HG02885 (cell line): Measurements from ENCODE around the gene PTPN2.

Experiments
- ATAC-seq: cut with Tn5 transposase; IDR thresholded peaks from one replicate; pipeline ENCODE4 v1.9.1; 2021; ENCODE audit warnings: mild to moderate bottlenecking; ENCODE audit not compliant: unreplicated experiment, poor library complexity

PTPN2 gene

DNA sequence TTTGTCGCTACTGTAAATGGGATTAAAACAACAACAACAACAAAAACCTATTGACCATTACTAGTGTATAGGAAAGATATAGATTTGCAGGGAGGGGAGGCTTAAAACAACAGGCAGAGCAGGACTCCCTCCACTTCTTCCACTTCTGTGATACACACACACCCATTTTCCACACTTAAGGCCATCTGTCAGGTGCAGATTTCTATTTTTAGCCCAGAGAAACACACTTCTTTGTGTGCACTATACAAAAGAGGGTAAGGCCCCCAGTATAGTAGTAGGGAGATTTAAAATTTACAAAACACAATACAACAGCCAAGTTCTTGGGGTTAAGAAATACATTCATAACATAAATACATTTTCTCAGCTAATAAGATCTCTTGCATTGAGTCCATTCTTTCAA, 22.4 kb downstream of the PTPN2 start:
- ATAC-seq = no peak

DNA sequence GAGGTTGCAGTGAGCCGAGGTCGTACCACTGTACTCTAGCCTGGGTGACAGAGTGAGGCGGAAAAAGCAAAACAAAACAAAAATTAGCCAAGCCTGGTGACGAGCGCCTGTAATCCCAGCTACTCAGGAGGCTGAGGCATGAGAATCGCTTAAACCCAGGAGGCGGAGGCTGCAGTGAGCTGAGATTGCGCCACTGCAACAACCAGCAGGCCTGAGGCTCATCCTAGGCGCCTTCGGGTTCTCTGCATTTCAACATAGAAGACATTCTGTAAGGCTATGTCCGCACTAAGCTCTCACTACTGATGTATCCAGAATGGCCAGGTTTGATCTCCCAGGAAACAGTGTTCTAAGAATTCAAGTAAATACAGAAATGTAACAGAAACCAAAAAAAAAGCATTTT, 23.5 kb downstream of the PTPN2 start:
- ATAC-seq = no peak

DNA sequence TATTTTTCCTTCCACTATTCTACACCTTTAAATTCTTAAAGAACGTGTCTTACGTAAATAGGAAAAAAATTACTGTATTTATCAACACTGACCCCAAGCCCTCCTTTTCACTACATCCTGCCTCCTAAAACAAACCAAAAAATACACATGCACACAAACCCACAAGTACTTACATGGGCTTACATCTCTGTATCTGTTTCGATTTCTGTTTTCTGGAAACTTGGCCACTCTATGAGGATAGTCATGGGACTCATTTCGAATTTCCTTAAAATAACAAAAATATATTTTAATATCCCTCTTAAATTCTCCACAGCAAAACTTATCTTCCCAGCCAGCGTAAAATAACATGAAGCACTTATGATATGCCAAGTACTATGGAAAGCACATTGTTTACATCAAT, 25.0 kb downstream of the PTPN2 start:
- ATAC-seq = no peak

DNA sequence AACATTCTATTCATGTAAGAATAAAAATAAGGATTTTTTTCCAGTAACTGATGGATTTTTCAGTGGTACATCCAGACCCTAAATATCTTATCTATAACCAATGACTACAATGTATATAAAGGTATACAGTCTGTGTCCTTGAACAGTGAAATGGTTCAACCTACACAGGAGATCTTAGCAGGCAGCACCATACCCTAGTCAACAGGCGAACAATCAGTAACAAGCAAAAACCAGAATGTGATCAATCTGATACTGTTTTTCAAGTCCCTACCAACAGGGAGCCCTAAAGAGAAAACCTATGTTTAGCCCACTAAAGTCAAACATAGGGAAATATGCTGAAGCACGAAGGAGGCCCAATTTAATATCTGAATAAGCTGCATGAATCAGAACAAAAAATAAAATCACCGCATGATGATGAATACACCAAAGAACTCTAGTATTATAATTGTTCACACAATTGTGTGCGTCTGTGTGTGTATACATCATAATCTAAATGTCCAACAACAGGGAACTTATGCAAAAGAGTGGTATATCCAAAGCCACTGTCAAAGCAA, 26.0 kb downstream of the PTPN2 start:
- ATAC-seq = no peak

DNA sequence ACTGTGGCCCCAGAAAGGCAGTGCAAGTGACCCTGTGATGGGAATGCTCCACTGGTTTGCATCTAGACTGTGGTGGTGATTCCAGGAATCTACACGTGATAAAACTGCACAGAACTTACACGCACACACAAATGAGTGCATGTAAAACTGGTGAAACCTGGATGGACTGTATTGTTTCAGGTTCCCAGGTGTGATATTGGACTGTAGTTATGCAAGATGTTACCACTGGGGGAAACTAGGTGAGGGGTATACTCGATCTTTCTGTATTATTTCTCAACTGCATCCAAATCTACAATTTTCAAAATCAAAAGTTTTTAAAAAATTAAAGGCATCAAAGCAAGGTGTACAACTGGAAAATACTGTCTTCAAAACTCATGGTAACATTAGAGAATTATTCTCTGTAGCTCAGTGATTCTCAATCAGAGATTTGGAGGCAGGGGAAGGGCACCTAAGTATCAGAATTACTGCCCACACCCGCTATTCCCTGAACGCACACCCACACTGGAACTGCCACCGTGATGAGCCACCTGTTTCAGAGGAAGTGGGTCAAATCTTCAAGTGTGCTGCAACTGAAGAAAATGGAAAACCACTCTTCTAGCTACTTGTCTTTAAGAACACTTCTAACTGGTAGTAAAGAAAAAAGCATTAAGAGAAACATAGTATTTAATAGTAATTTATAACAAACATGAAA, 26.7 kb downstream of the PTPN2 start:
- no peak for ATAC-seq

DNA sequence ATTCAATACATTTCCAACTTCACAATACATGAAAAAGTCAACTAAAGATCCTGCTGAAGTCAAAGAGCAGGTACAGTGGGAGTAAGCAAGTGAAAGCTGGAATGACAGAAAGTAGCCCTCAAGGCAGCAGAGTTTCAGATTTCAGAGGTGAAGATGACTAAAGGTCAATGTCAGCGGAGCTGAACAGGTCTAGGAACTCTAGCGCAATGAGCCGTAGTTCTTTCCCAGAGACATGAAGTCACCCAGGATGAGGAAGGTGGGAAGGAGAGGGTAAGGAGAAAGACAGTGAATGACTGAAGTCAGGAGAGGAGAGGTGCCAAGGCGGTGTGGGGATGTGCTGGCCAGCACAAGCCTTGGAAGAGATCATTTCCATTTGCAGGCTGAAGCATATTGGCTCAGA, 28.1 kb downstream of the PTPN2 start:
- ATAC-seq = no peak

DNA sequence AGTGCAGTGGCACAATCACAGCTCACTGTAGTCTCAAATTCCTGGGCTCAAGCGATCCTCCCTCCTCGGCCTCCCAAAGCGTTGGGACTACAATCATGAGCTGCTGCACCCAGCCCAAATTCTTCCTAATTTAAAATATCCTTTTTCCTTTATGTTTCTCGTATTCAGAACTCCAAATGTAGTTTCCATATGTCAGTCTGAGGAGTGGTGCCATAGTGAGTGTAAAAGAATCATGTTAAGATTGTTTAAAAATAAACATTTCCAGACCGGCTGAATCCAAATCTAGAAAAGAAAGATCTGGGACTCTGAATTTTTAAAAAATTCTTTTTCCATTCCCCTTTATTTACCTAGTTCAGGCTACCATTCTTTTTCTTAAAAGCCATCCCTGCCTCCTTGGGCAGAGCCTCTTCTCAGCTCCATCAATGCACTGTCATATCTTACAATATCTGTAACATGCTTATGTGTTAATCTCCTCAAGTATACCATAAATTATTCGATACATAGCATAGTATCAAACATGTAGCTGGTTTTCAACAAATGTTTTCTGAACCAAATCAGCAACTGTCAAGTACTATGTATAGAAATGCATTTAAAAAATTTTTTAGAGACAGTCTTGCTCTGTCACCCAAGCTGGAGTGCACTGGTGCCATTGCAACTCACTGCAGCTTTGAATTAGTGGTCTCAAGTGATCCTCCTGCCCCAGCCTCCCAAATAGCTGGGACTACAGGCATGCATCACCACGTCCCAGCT, 31.3 kb downstream of the PTPN2 start:
- no peak for ATAC-seq

DNA sequence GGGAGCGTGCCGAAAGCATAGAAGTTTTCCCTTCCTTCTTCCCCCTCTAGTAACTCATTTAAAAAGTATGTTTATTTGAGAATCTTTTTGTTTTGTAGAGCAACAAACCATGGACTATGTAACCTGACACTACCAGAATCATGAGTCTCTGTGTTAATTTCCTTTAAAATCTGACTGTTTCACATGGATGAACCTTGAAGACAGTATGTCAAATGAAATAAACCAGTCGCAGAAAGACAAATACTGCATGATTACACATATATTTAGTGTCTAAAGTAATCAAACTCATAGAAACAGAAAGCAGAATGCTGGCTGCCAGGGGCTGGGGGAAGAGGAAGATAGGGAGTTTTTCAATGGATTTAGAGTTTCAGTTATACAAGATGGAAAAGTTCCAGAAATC, 32.3 kb downstream of the PTPN2 start:
- ATAC-seq = no peak

DNA sequence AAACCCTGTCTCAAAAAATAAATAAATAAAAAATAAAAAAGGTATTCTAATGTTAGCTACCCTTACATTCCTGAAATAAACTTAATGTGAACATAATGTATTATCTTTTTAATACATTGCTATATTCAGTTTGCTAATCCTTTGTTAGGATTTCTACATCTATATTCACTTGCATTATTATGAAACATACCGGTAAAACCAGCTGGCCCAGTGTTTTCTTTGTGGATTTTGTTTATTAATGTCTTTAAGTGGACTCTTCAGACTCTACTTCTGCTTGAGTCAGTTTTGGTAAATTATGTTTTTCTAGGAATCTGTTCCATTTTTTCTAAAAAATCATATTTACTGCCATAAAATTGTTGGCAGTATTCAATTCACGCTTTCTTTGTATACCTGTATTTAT, 34.5 kb downstream of the PTPN2 start:
- no peak for ATAC-seq

DNA sequence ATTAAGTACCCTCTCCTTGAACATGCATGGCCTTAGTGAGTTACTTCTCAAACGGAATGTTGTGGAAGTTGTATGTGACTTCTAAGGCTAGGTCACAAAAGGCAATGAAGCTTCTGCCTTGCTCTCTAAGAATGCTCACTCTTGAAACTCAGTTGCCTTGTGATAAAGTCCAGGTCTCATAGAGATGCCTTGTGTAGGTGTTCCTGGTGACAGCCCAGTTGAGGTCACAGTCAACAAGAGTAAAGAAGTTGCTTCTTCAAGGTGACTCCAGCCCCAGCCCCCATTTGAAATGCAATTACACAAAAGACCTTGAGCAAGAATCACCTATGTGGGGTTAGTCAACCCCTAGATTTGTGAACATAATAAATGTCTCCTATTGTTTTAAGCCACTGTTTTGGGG, 35.6 kb downstream of the PTPN2 start:
- no peak for ATAC-seq

DNA sequence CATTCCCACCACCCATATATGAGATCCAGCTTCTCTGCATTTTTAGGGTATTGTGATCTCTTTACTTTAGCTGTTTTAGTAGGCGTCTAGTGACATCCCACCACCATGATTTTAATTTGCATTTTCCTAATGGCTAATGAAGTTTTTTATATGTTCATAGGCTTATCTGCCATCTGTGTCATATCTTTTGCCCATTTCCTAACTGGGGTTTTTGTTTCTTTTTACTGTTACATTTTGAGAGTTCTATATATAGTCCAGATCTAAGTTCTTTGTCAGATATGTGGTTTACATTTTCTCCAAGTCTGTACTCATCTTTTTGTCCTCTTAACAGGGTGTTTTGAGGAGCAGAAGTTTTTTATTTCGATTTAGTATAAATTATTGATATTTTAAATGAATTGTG, 39.6 kb downstream of the PTPN2 start:
- ATAC-seq = no peak

DNA sequence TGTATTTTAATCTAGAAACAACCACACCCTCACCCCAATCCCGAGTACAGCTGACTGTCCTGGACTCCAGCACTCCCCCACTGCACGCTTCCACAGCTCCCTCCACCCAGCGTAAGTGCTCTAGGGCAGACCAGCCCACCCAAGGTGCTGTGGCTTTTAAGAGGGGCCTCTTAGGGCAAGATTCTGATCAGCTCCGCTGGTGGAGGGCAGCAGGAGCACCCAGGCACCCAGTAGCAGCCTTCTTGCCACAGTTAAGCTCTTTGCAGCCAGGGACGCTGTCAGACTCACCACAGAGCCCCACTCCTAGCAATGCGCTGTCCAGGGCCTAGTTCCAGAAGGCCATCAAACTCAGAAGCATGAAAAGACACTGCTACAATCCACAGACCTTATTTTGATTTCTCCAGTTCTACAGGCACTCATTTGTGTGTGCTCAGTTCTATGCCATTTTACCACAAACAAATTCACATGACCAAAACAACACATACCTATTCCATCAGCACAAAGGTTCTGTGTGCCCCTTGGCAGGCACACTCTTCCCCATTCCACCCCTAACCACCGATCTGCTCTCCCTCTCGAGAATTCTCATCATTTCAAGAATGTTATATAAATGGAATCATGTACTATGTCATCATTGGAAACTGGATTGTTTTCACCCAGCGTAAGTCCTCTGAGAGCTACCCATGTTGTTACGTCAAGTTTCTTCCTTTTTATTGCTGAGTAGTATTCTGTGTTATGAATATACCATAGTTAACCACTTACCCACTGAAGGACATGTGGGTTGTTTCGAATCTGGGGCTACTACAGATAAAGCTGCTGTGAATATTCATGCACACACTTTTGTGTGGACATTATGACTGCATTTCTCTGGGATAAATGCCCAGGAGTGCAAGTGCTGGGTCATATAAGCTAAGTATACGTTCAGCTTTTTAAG, 40.4 kb downstream of the PTPN2 start:
- ATAC-seq = no peak

DNA sequence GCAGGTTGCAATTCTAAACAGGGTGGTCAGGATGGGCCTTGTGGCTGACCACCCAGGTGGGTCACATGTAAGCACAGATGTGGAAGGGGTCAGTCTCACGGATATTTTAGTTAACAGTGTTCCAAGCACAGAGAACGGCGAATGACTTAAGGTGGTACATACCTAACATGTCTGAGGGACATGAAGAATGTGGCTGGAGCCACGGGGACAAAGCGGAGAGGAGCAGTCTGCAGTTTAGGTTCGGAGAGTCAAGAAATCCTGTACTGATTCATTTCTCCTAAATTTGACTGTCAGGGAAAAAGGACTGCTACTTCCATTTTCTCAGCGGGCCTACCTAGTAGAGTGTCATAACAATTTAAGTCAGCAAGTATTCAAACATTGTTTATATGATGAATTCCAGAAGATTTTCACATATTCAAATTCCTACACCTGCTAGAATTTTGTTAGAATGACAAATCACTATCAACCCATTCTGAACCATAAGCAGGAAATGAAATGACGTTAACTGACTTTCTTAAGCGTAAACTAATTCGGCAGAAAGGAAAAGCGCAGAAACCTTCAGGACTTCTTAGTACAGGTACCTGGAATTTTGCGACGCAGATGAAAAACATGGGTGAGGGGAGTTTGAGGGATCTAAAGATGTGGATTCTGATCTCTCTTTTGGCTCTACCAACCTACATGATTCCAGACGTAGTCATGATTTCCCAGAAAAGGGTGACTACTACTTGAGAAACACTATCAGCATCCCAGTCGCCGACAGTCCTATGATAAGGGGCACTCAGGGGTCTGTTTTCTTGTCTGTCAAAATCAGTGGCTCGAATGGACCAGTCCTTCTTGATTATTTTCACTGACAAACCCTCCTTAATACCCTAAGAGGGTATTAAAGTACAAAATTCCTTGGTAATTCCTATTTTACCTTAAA, 41.3 kb downstream of the PTPN2 start:
- no peak for ATAC-seq

DNA sequence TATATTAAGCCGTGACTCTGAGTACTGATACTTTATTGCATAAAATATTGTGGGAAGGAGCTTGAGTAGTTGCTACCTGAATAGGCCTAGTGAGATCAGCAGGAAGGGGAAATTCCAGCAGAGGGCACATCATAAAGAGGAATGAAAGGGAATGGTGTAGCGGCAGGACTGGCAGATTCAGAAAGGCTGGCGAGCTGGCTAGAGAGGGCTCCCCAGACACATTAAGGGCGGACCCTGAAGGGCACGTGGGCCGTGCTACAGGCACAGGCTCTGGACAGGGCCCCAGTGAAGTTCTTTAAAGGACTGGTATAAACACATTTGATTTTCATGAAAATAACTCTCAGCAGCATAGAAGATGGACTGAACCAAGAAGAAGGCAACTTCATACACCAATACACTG, 43.0 kb downstream of the PTPN2 start:
- no peak for ATAC-seq

DNA sequence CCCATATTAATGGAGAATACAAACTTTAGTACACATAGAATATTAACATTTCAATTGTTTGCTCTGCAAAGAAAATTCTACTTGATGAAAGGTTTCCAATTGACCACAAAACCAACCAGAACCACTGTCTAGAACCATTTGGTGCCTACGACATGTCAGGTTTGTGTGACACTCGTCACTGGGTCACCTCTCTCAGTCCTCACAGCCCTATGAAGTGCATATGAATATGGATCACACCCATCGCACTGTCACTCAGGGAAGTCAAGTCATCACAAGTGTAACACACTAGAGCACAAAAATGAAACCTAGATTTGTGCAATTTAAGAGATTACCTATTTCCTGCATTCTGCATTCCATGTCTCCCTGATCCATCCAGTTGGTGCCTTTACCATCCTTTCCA, 43.7 kb downstream of the PTPN2 start:
- no peak for ATAC-seq

DNA sequence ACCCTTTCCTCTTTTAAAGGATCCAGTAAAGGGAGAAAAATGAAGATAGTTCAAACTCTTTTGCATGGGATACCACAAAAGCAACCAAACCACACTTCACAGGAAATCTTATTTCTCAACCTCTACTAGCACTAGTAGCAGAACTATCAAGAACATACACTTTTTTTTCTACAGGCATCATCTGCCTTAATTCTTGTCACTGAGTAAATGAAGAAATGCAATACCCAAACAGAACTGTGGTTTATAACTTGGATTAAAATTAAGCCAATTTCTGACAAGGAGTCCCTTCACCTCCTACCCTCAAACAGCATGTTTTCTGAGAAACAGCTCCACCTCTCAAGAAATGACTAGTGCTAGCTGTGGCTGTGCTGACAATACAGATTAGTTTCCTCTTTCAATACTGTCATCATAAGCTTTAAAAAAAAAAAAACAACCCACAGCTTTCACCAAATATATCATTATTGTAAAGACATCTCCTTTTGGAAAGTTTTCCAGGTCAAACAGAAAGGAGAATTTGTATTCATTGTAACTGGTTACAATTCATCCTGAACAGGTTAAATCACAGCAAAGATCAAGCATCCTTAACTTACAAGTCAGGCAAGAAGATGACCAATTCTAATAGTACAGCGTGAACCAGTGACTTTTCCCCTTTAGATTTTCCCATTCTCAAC, 44.4 kb downstream of the PTPN2 start:
- ATAC-seq = peak; percentile 84

DNA sequence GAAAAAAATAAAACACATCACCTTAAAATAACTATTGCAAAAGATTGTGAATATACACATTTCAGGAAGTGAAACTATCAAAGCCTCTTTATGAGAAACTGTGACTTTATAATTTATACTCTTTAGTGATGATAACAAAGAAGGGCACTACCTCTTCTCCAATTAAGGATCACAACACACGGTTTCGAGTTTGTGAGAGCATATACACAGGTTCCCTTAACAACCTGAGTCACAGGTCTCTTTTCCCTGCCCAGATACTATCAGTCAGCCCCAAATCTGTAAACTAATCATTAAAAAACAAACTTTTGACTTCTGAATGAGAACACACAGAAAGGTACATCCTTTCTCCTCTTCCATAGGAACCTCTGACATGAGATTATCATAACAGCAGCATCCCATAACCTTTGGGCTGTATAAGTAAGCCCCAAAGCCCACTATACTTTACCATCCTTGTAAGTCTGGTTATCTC, 44.9 kb downstream of the PTPN2 start:
- peak; percentile 46 for ATAC-seq

DNA sequence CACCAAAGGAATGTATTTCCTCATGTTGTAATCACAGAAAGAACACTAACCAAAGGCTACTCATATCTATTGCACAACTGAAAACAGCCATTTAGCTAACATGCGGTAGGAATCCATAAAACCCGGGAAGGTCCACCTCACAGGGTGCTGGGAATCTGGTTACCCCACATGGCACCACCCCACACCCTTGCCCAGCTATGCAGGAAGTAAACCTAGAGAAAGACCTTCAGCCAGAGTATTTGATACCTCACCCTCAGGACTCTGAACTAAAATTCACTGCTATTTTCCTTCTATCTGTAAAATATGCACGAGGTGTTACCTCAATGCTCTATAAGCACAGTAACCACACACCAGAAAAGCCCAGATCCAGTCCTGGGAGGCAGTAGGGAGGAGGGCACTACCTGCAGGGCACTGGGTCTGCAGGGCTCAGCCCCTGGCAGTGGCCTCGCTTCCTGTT, 45.8 kb downstream of the PTPN2 start:
- ATAC-seq = no peak

DNA sequence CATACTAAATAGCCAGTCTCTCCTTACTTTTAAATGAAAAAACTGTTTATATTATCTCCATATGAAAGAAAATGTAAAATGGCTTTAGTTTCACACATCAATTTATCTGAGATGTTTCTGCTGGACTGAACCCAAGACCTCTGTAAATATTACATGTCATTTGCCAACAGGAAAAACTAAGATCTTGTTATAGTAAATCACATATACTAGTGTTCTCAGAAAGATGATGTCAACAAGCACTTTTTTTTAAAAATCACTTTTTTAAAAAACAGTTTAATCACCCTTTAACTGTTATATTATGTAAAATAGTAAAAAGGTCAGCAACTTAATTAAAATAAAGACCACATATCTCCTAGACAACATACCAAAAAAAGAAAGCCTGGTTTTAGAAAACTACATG, 46.3 kb downstream of the PTPN2 start:
- no peak for ATAC-seq
